Rectal smooth muscle tissue (tissue), 1 donor: Measurements from ENCODE around the gene MMP7.
A peak's percentile ranks its signal among the peaks of the same experiment; 100 is the strongest.
"Not testable (repeated sequence)": the region's sequence is repeated elsewhere in the genome, so short reads cannot be mapped to it uniquely, and the experiment has no call there.

ENCODE experiments used
- H3K27ac ChIP-seq: one replicate; pipeline ENCODE4 v1.7.0; 2013; ENCODE audit warnings: low read depth, low read length, inconsistent platforms
- H3K27me3 ChIP-seq: one replicate; pipeline ENCODE4 v1.7.0; 2013; ENCODE audit warnings: low read length; ENCODE audit not compliant: control insufficient read depth, insufficient read depth
- H3K36me3 ChIP-seq: one replicate; pipeline ENCODE4 v1.7.0; 2013; ENCODE audit warnings: low read length; ENCODE audit not compliant: control insufficient read depth, insufficient read depth
- H3K4me1 ChIP-seq: one replicate; pipeline ENCODE4 v1.7.0; 2013; ENCODE audit warnings: low read length; ENCODE audit not compliant: control insufficient read depth, insufficient read depth
- H3K4me3 ChIP-seq: one replicate; pipeline ENCODE4 v1.7.0; 2013; ENCODE audit warnings: low read length
- H3K9ac ChIP-seq: one replicate; pipeline ENCODE4 v1.7.0; 2013; ENCODE audit warnings: low read length

The MMP7 gene

GRCh38 chr11:102510439-102511135 lies 20.0 kb downstream of the MMP7 start:
- H3K27ac ChIP-seq, result no peak overlapping the region
- no peak overlapping the region for H3K4me3 ChIP-seq
- H3K9ac ChIP-seq, result no peak overlapping the region
- no peaks in the 10 kb centered on the region for H3K27me3 ChIP-seq
- peaks cover 3% of the 10 kb centered on the region for H3K4me1 ChIP-seq
- no peaks in the 10 kb centered on the region for H3K36me3 ChIP-seq

GRCh38 chr11:102502831-102503230 lies 27.7 kb downstream of the MMP7 start:
- not testable (repeated sequence) for H3K9ac ChIP-seq, H3K36me3 ChIP-seq, H3K27ac ChIP-seq, H3K27me3 ChIP-seq, H3K4me3 ChIP-seq
- peaks cover 17% of the 10 kb centered on the region for H3K4me1 ChIP-seq

- no peak overlapping the region for H3K9ac ChIP-seq
- no peak overlapping the region for H3K4me3 ChIP-seq
- peak overlapping the region; percentile 40 for H3K27ac ChIP-seq
- H3K27me3 ChIP-seq, result no peaks in the 10 kb centered on the region
- H3K4me1 ChIP-seq, result peaks cover 17% of the 10 kb centered on the region
- H3K36me3 ChIP-seq, result no peaks in the 10 kb centered on the region
Measured at GRCh38 chr11:102500829-102501228, 29.7 kb downstream of the MMP7 start.

GRCh38 chr11:102499931-102500330 lies 30.6 kb downstream of the MMP7 start:
- H3K4me1 ChIP-seq, result peaks cover 20% of the 10 kb centered on the region

GRCh38 chr11:102499151-102499550 lies 31.4 kb downstream of the MMP7 start:
- no peaks in the 10 kb centered on the region for H3K27me3 ChIP-seq
- H3K36me3 ChIP-seq, result no peaks in the 10 kb centered on the region
- no peak overlapping the region for H3K9ac ChIP-seq
- no peak overlapping the region for H3K4me3 ChIP-seq
- peak overlapping the region; percentile 6 for H3K27ac ChIP-seq
- H3K4me1 ChIP-seq, result peaks cover 20% of the 10 kb centered on the region

More at GRCh38 chr11:102499931-102500330, 30.6 kb downstream of the MMP7 start:
- Histone ChIP-seq H3K36me3 (no peaks in the 10 kb centered on the region), H3K27me3 (no peaks in the 10 kb centered on the region), H3K27ac (peak overlapping the region; percentile 32), H3K4me3 (no peak overlapping the region), H3K9ac (no peak overlapping the region)

GRCh38 chr11:102497061-102497460 lies 33.5 kb downstream of the MMP7 start:
- H3K27ac ChIP-seq, result no peak overlapping the region
- H3K27me3 ChIP-seq, result no peaks in the 10 kb centered on the region
- H3K9ac ChIP-seq, result no peak overlapping the region
- H3K4me1 ChIP-seq, result peaks cover 20% of the 10 kb centered on the region
- no peak overlapping the region for H3K4me3 ChIP-seq
- no peaks in the 10 kb centered on the region for H3K36me3 ChIP-seq

GRCh38 chr11:102495161-102496042 lies 35.1 kb downstream of the MMP7 start:
- Histone ChIP-seq H3K36me3 (no peaks in the 10 kb centered on the region), H3K9ac (no peak overlapping the region), H3K27ac (no peak overlapping the region), H3K4me1 (peaks cover 12% of the 10 kb centered on the region), H3K27me3 (no peaks in the 10 kb centered on the region), H3K4me3 (peak overlapping the region; percentile 8)

GRCh38 chr11:102494216-102494615 lies 36.3 kb downstream of the MMP7 start:
- H3K9ac ChIP-seq, result no peak overlapping the region
- no peaks in the 10 kb centered on the region for H3K27me3 ChIP-seq
- peaks cover 3% of the 10 kb centered on the region for H3K4me1 ChIP-seq
- no peak overlapping the region for H3K27ac ChIP-seq
- no peaks in the 10 kb centered on the region for H3K36me3 ChIP-seq
- no peak overlapping the region for H3K4me3 ChIP-seq

- Histone ChIP-seq H3K27ac (no peak overlapping the region), H3K9ac (no peak overlapping the region), H3K27me3 (no peaks in the 10 kb centered on the region), H3K4me3 (no peak overlapping the region), H3K4me1 (peaks cover 3% of the 10 kb centered on the region), H3K36me3 (no peaks in the 10 kb centered on the region)
Measured at GRCh38 chr11:102493524-102493923, 37.0 kb downstream of the MMP7 start.

GRCh38 chr11:102491969-102492368 lies 38.6 kb downstream of the MMP7 start:
- Histone ChIP-seq H3K4me3 (no peak overlapping the region), H3K36me3 (no peaks in the 10 kb centered on the region), H3K27me3 (no peaks in the 10 kb centered on the region)

GRCh38 chr11:102489186-102490145 lies 41.1 kb downstream of the MMP7 start:
- Histone ChIP-seq H3K27me3 (no peaks in the 10 kb centered on the region), H3K9ac (no peak overlapping the region), H3K27ac (no peak overlapping the region), H3K4me3 (no peak overlapping the region), H3K36me3 (no peaks in the 10 kb centered on the region), H3K4me1 (no peaks in the 10 kb centered on the region)

More at GRCh38 chr11:102491969-102492368, 38.6 kb downstream of the MMP7 start:
- Histone ChIP-seq H3K9ac (no peak overlapping the region), H3K27ac (no peak overlapping the region), H3K4me1 (peaks cover 3% of the 10 kb centered on the region)

- Histone ChIP-seq H3K9ac (no peak overlapping the region), H3K4me1 (no peaks in the 10 kb centered on the region), H3K27ac (no peak overlapping the region), H3K36me3 (no peaks in the 10 kb centered on the region), H3K27me3 (no peaks in the 10 kb centered on the region), H3K4me3 (no peak overlapping the region)
Measured at GRCh38 chr11:102488208-102488607, 42.3 kb downstream of the MMP7 start.
